CD8-positive, alpha-beta memory T cell (primary cell): ENCODE results near the gene JADE2. TPM values are rescaled to one million over a fixed set of nuclear protein-coding genes. Genes with fewer than 3 reads are reported as not detected.

ENCODE experiments used
- CTCF ChIA-PET: fragments of 350-600 bp; sonication (Branson Sonifier 250); formaldehyde crosslinking; loops from one replicate; lab custom pipeline; 2021; ENCODE audit warnings: antibody characterized with exemption; lab: Charles Lee
- POLR2A ChIA-PET: fragments of 350-600 bp; sonication (Branson Sonifier 250); formaldehyde crosslinking; loops from one replicate; lab custom pipeline; 2021; ENCODE audit warnings: antibody characterized with exemption; lab: Charles Lee
- DNase-seq, 5 donors: peaks; one replicate each; pipeline versions ENCODE4 v3.0.0 to v3.0.0-alpha.2; 2020 to 2022; ENCODE audit warnings: mixed read lengths in 1 of 5
- H3K27ac ChIP-seq: one replicate; pipeline ENCODE4 v1.7.0; 2013; ENCODE audit warnings: low read depth, mild to moderate bottlenecking, low read length, moderate library complexity
- H3K27me3 ChIP-seq: 2 replicates; pipeline ENCODE4 v1.7.0; 2013; ENCODE audit warnings: low read length, mild to moderate bottlenecking; ENCODE audit not compliant: insufficient read depth, poor library complexity, severe bottlenecking
- H3K36me3 ChIP-seq: 2 replicates; pipeline ENCODE4 v1.7.0; 2013; ENCODE audit warnings: mild to moderate bottlenecking, low read length, moderate library complexity; ENCODE audit not compliant: insufficient read depth
- H3K4me1 ChIP-seq: 2 replicates; pipeline ENCODE4 v1.7.0; 2013; ENCODE audit warnings: mild to moderate bottlenecking, low read length, moderate library complexity; ENCODE audit not compliant: insufficient read depth
- H3K4me3 ChIP-seq: 2 replicates; pipeline ENCODE4 v1.7.0; 2013; ENCODE audit warnings: mild to moderate bottlenecking, low read length
- H3K9me3 ChIP-seq: 2 replicates; pipeline ENCODE4 v1.7.0; 2013; ENCODE audit warnings: mild to moderate bottlenecking, low read length
- H3K27ac Mint-ChIP-seq, 8 donors: one replicate each; pipeline ENCODE4 v1.8.0; 2020 to 2021; ENCODE audit warnings: mixed read lengths in 8 of 8, mild to moderate bottlenecking in 6 of 8, inconsistent platforms in 3 of 8, moderate library complexity in 3 of 8
- H3K27me3 Mint-ChIP-seq, 2 donors: one replicate each; pipeline ENCODE4 v1.8.0; 2020 to 2021; ENCODE audit warnings: mixed read lengths in 2 of 2, mild to moderate bottlenecking in 1 of 2, moderate library complexity in 1 of 2
- H3K36me3 Mint-ChIP-seq, 3 donors: one replicate each; pipeline ENCODE4 v1.8.0; 2020 to 2021; ENCODE audit warnings: mixed read lengths in 3 of 3, inconsistent platforms in 1 of 3, mild to moderate bottlenecking in 1 of 3
- H3K4me1 Mint-ChIP-seq, 3 donors: one replicate each; pipeline ENCODE4 v1.8.0; 2020 to 2021; ENCODE audit warnings: mixed read lengths in 3 of 3, inconsistent platforms in 1 of 3, mild to moderate bottlenecking in 1 of 3
- H3K4me3 Mint-ChIP-seq, 7 donors: one replicate each; pipeline ENCODE4 v1.8.0; 2020 to 2021; ENCODE audit warnings: mixed read lengths in 7 of 7, mild to moderate bottlenecking in 6 of 7, moderate library complexity in 4 of 7, inconsistent platforms in 2 of 7
- H3K9me3 Mint-ChIP-seq, 5 donors: one replicate each; pipeline ENCODE4 v1.8.0; 2020 to 2022; ENCODE audit warnings: mixed read lengths in 5 of 5, mild to moderate bottlenecking in 3 of 5, moderate library complexity in 2 of 5, inconsistent platforms in 1 of 5
- polyA plus RNA-seq: library from polyadenylated mRNA; unstranded; fragments of 300-500 nt; fragmentation: Illumina TruSeq; gene quantifications from one replicate; pipeline ENCODE4 v1.2.3, GENCODE V29; 2021
- total RNA-seq, 2 experiments: library from RNA; stranded (reverse); gene quantifications; one replicate each; pipeline ENCODE4 v1.2.3, GENCODE V29; 2021

Gene JADE2
- total and polyA plus RNA-seq, 3 experiments from 2014 or later = 47.1 to 107 (median 105) TPM

DNA sequence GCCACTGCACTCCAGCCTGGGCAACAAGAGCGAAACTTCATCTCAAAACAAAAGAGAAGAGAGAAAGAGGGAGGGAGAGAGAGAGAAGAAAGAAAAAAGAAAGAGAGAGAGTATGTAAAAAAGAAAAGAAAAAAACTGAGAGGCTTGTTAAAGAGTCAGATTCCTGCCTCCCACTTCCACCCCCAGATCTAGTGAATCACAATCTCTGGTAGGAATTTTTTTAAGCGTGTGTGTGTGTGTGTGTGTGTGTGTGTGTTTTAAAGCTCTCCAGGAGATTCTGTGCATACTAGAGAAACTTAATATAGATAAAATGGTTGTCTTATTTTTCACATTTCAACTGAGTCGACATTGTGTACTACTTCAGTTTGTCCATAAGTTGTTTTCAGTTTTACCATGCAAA is 75.1 kb downstream of the JADE2 start:
- Mint-ChIP-seq H3K36me3 (peaks cover 0 to 30% (median 6%) of the 10 kb centered on the region in 3 donors), H3K9me3 (no peaks in the 10 kb centered on the region), H3K27ac (no peak overlapping the region), H3K4me1 (no peaks in the 10 kb centered on the region), H3K27me3 (no peaks in the 10 kb centered on the region), H3K4me3 (no peak overlapping the region)
- CTCF ChIA-PET = no interaction called here
- Histone ChIP-seq H3K4me1 (no peaks in the 10 kb centered on the region), H3K9me3 (no peaks in the 10 kb centered on the region), H3K36me3 (peaks cover 11% of the 10 kb centered on the region), H3K27me3 (no peaks in the 10 kb centered on the region), H3K4me3 (no peak overlapping the region), H3K27ac (no peak overlapping the region)
- POLR2A ChIA-PET = no interaction called here
- no peak for DNase-seq

DNA sequence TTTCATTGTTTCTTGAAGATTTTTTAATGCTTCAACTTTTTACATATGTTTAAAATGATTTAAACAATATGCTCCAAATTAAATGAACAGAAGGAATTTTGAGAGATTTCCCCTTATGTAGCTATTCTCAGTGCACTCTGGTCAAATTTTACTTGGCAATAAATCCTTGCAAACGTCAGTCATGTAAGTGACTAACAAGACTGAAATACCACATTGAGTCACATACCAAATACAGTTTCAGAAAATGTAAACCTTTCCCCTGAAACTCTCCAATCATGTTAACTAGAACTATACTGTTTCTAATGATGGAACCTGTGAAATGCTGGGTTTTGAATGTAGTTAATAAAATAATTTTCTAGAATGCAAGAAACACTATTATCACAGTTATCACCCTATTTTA is 77.6 kb downstream of the JADE2 start:
- H3K4me1 ChIP-seq = no peaks in the 10 kb centered on the region
- no peaks in the 10 kb centered on the region for H3K27me3 Mint-ChIP-seq
- no peaks in the 10 kb centered on the region for H3K9me3 ChIP-seq
- H3K4me3 Mint-ChIP-seq = no peak overlapping the region
- H3K27ac ChIP-seq = no peak overlapping the region
- DNase-seq = no peak
- no peak overlapping the region for H3K4me3 ChIP-seq
- POLR2A ChIA-PET = no interaction called here
- no peaks in the 10 kb centered on the region for H3K4me1 Mint-ChIP-seq
- peaks cover 0 to 54% (median 12%) of the 10 kb centered on the region in 3 donors for H3K36me3 Mint-ChIP-seq
- peaks cover 29% of the 10 kb centered on the region for H3K36me3 ChIP-seq
- H3K27me3 ChIP-seq = no peaks in the 10 kb centered on the region
- H3K9me3 Mint-ChIP-seq = no peaks in the 10 kb centered on the region
- CTCF ChIA-PET = no interaction called here
- H3K27ac Mint-ChIP-seq = no peak overlapping the region

DNA sequence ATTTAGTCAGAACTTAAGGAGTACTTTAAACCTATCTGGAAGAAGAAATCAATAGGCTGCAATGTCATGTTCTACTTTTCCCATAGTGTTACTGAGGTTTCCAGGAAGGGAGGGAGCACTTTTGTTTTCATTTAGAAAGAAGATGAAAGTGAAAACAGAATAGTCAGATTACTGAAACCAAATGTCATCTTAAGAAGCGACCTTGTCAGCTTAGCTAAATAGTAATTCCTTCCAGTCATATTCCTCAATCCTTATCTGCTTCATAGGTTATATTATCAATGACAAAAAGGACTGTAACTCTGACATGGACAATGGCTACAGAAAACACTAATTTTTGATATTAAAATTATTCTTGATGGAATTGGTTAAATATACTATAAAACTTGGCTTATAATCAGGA is 79.4 kb downstream of the JADE2 start:
- no peaks in the 10 kb centered on the region for H3K4me1 Mint-ChIP-seq
- H3K27me3 ChIP-seq = no peaks in the 10 kb centered on the region
- H3K4me3 Mint-ChIP-seq = no peak overlapping the region

DNA sequence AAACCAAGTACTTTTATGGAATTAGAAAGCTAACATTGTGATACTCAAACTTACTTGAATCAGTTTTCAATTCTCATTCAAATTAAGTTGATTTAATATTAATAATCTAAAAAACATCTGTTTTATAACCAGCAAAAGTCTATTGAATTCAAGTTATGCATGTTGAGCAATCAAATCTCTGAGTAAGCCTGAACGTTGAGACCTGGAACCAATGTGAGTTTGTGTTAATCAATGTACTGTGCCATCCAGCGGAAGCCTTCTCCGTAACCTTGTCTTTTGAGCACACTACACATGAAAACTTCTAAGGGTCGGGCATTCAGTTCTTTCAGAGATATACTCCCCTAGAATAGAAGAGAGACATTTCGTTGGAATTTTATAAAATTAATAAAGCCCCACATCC is 81.3 kb downstream of the JADE2 start:
- H3K36me3 Mint-ChIP-seq = peaks cover 3 to 85% (median 16%) of the 10 kb centered on the region in 3 donors
- Histone ChIP-seq H3K4me1 (no peaks in the 10 kb centered on the region), H3K27ac (no peak overlapping the region), H3K36me3 (peaks cover 47% of the 10 kb centered on the region), H3K9me3 (no peaks in the 10 kb centered on the region), H3K27me3 (no peaks in the 10 kb centered on the region), H3K4me3 (no peak overlapping the region)
- no peak for DNase-seq
- no peak overlapping the region for H3K4me3 Mint-ChIP-seq
- no peaks in the 10 kb centered on the region for H3K9me3 Mint-ChIP-seq
- H3K27ac Mint-ChIP-seq = no peak overlapping the region
- no peaks in the 10 kb centered on the region for H3K27me3 Mint-ChIP-seq
- no peaks in the 10 kb centered on the region for H3K4me1 Mint-ChIP-seq
- CTCF ChIA-PET = interaction anchor here (0.8 kb wide), 1 partner anchor 19 kb away, joined by 4 read pairs; no protein-coding TSS in a partner anchor
- POLR2A ChIA-PET = no interaction called here

More for the DNA sequence above, 79.4 kb downstream of the JADE2 start:
- no peak overlapping the region for H3K4me3 ChIP-seq
- peaks cover 44% of the 10 kb centered on the region for H3K36me3 ChIP-seq
- no peaks in the 10 kb centered on the region for H3K9me3 ChIP-seq
- ChIA-PET CTCF (interaction anchor here (1.0 kb wide), 1 partner anchor 303 kb away, joined by 3 read pairs; no protein-coding TSS in a partner anchor), POLR2A (no interaction called here)
- H3K4me1 ChIP-seq = no peaks in the 10 kb centered on the region
- H3K27ac Mint-ChIP-seq = peak overlapping the region in 5 of 8 donors; percentile 10 to 70 (median 27)
- H3K9me3 Mint-ChIP-seq = no peaks in the 10 kb centered on the region
- H3K27me3 Mint-ChIP-seq = no peaks in the 10 kb centered on the region
- H3K36me3 Mint-ChIP-seq = peaks cover 0 to 72% (median 13%) of the 10 kb centered on the region in 3 donors
- DNase-seq = no peak
- no peak overlapping the region for H3K27ac ChIP-seq

DNA sequence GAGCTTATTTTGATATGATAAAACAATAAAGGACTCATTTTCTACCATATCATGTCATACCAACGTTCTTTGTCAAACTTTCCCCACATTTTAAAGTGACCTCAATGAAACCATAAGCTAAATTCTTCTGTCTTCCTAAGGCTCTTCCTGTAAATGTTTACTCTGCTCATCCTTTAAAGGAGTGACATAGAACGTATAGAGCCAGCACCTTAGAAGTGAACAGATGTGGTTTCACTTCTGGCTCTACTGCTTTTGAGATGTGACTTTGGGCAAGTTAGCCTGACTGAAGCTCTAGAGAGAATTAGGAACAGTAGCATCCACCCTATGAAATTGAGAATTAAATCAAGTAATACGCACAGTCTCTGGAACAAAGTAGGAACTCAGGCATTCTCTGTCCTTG is 83.1 kb downstream of the JADE2 start:
- Histone ChIP-seq H3K27ac (no peak overlapping the region), H3K4me1 (no peaks in the 10 kb centered on the region), H3K4me3 (no peak overlapping the region), H3K9me3 (no peaks in the 10 kb centered on the region), H3K27me3 (no peaks in the 10 kb centered on the region), H3K36me3 (peaks cover 54% of the 10 kb centered on the region)
- ChIA-PET POLR2A (no interaction called here), CTCF (interaction anchor here (2.8 kb wide), 1 partner anchor 21 kb away, joined by 13 read pairs; no protein-coding TSS in a partner anchor)
- no peak overlapping the region for H3K4me3 Mint-ChIP-seq
- peaks cover 0 to 2% (median 0%) of the 10 kb centered on the region in 3 donors for H3K4me1 Mint-ChIP-seq
- no peaks in the 10 kb centered on the region for H3K27me3 Mint-ChIP-seq
- H3K36me3 Mint-ChIP-seq = peaks cover 7 to 90% (median 19%) of the 10 kb centered on the region in 3 donors
- no peak for DNase-seq
- H3K27ac Mint-ChIP-seq = peak overlapping the region in 7 of 8 donors; percentile 1 to 80 (median 59)
- no peaks in the 10 kb centered on the region for H3K9me3 Mint-ChIP-seq

DNA sequence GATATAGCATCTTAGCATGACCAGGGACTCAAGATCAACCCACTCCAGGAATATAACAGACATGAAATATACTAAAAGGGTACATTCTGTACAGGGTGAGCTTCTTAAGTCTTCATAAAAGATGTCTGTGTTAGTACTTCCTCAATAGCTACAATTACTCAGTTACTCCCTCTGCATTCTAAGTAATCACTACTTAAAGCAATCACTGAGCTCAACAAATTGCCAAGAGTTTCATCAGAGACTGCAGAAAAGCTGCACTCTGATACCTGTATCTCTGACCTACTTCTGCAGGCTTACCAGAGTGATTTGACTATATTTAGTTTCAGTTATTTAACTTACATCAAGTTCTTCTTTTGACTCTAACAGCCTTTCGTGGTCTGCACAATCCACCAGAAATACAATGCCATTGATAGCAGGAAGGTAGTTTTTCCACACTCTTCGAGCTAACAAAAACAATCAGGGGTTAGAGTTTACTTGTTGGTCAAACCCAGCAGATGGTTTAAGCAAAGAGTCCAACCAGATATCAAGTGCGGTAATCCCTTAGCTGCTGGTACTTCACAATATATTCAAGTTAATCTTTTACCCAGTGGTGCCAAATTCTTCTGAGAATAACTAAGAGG is 83.9 kb downstream of the JADE2 start:
- H3K27me3 Mint-ChIP-seq = no peaks in the 10 kb centered on the region
- Histone ChIP-seq H3K9me3 (no peaks in the 10 kb centered on the region), H3K27me3 (no peaks in the 10 kb centered on the region), H3K27ac (no peak overlapping the region), H3K4me3 (no peak overlapping the region), H3K36me3 (peaks cover 51% of the 10 kb centered on the region), H3K4me1 (no peaks in the 10 kb centered on the region)
- no peak for DNase-seq
- peaks cover 7 to 88% (median 23%) of the 10 kb centered on the region in 3 donors for H3K36me3 Mint-ChIP-seq
- H3K27ac Mint-ChIP-seq = peak overlapping the region in 6 of 8 donors; percentile 1 to 80 (median 48)
- ChIA-PET CTCF (interaction anchor here (2.8 kb wide), 1 partner anchor 22 kb away, joined by 13 read pairs; no protein-coding TSS in a partner anchor), POLR2A (no interaction called here)
- H3K9me3 Mint-ChIP-seq = no peaks in the 10 kb centered on the region
- H3K4me3 Mint-ChIP-seq = no peak overlapping the region
- peaks cover 0 to 9% (median 2%) of the 10 kb centered on the region in 3 donors for H3K4me1 Mint-ChIP-seq

DNA sequence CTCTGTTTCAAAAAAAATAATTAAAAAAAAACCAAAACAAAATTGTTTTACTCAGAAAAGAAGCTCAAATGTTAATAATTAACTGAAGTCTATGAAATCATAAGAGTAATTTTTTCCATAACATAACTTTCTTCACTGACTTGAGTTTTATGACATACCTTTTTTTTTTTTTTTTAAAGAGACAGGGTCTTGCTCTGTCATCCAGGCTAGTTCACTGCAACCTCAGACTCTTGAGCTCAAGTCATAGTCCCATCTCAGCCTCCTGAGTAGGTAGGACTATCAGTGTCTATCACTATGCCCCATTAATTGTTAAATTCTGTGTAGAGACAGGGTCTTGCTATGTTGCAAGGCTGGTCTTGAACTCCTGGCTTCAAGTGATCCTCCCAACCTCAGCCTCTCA is 85.3 kb downstream of the JADE2 start:
- Mint-ChIP-seq H3K4me3 (no peak overlapping the region), H3K36me3 (peaks cover 7 to 81% (median 20%) of the 10 kb centered on the region in 3 donors)
- peaks cover 47% of the 10 kb centered on the region for H3K36me3 ChIP-seq

DNA sequence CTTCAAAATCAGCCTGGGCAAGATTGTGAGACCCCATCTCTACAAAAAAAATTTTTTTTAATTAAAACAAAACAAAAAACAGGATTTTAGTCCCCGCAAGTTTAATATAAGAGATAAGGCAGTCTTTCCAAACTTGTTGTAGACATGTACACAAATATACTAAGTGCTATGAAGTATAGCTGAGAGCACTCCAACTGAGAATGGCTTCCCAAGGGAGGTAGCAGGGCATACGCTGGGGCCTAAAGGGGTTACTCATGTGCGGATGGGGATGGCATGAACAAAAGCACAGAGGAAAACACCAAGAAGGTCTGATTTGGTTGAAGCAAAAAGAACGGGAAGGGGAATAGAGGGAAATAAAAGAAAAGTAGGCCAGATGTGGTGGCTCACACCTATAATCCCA is 86.0 kb downstream of the JADE2 start:
- Mint-ChIP-seq H3K4me3 (no peak overlapping the region), H3K36me3 (peaks cover 7 to 75% (median 20%) of the 10 kb centered on the region in 3 donors), H3K27ac (peak overlapping the region in 2 of 8 donors; percentile 52 to 72), H3K4me1 (peaks cover 0 to 13% (median 5%) of the 10 kb centered on the region in 3 donors), H3K9me3 (no peaks in the 10 kb centered on the region), H3K27me3 (no peaks in the 10 kb centered on the region)
- Histone ChIP-seq H3K27me3 (no peaks in the 10 kb centered on the region), H3K9me3 (no peaks in the 10 kb centered on the region), H3K27ac (no peak overlapping the region), H3K4me1 (no peaks in the 10 kb centered on the region), H3K4me3 (no peak overlapping the region), H3K36me3 (peaks cover 39% of the 10 kb centered on the region)
- ChIA-PET POLR2A (no interaction called here), CTCF (no interaction called here)
- no peak for DNase-seq

More for the DNA sequence above, 85.3 kb downstream of the JADE2 start:
- H3K4me1 ChIP-seq = no peaks in the 10 kb centered on the region
- H3K27ac ChIP-seq = no peak overlapping the region
- no peaks in the 10 kb centered on the region for H3K27me3 ChIP-seq
- H3K27me3 Mint-ChIP-seq = no peaks in the 10 kb centered on the region
- peak overlapping the region in 3 of 8 donors; percentile 11 to 61 (median 54) for H3K27ac Mint-ChIP-seq
- no peaks in the 10 kb centered on the region for H3K9me3 ChIP-seq
- H3K9me3 Mint-ChIP-seq = no peaks in the 10 kb centered on the region
- DNase-seq = no peak
- POLR2A ChIA-PET = interaction anchor here (0.6 kb wide), 2 partner anchors 127 to 1928 kb away, joined by 3 to 6 read pairs; partner anchors contain the start of gene CAMLG
- H3K4me1 Mint-ChIP-seq = peaks cover 0 to 13% (median 5%) of the 10 kb centered on the region in 3 donors
- no peak overlapping the region for H3K4me3 ChIP-seq
- CTCF ChIA-PET = interaction anchor here (2.8 kb wide), 1 partner anchor 23 kb away, joined by 13 read pairs; no protein-coding TSS in a partner anchor
